ENCODE measurements around the gene ZNF354B. TPM values are rescaled to one million over a fixed set of nuclear protein-coding genes. Genes with fewer than 3 reads are reported as not detected.

Gene ZNF354B
- total RNA-seq, 1 experiment from 2014 or later = 26.2 TPM

DNA sequence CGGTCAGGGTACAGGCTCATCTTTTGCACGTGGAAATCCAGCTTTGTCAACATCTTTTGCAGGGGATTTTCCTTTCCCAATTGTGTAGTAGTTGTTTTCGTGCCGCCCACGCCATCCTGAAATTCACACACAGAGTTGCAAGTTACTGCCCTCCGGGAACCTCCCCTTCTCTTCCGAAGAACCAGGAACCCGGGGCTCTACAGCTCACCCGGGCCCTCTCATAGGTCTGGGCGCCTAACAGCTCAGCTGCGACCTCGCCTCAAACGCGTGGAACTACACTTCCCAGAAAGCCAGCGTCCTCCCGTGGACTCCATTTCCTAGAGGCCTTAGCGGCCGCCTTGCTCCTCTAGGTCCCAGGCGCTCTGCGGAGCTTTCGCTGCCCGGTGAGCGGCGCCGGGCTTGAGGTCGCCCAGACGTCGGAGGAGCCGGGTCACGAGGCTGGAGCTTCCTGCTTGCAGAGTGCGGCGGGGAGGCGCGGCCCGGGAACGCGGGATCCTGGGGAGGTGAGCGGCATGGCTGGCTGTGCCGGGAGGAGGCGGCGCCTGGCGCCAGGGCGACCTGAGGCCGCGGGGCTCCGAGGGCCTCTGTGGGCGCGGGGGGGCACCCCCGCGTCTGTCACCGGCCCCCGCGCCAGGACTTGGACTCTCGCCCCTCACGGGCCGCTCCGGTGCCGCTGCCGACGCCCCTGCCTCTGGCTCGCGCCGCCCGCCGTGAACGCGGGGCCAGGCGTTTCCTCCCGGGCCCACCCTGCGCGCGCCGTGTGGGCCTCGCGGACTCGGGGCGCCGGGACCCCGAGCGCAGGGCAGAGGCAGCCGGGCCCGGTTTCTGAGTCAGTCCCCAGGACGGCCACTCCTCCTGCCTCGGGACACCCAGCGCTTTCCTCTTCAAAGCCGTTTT, at the start of gene ZNF354B (continued):
- TF ChIP-seq, protein P1, sequence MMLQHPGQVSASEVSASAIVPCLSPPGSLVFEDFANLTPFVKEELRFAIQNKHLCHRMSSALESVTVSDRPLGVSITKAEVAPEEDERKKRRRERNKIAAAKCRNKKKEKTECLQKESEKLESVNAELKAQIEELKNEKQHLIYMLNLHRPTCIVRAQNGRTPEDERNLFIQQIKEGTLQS (CRISPR knock-in tag; conservative IDR thresholded peaks at IDR 0.05) = no peak
- TF ChIP-seq ETV6 (CRISPR knock-in tag; IDR thresholded peaks at IDR 0.05) (peak; percentile 72; the same call in 1 of the 2 replicates), NR1H2 (CRISPR knock-in tag; IDR thresholded peaks at IDR 0.05) (no peak), FOXP1 (CRISPR knock-in tag; IDR thresholded peaks at IDR 0.05; ENCODE audit: borderline replicate concordance) (peak; percentile 92; the same call in 1 of the 2 replicates)

DNA sequence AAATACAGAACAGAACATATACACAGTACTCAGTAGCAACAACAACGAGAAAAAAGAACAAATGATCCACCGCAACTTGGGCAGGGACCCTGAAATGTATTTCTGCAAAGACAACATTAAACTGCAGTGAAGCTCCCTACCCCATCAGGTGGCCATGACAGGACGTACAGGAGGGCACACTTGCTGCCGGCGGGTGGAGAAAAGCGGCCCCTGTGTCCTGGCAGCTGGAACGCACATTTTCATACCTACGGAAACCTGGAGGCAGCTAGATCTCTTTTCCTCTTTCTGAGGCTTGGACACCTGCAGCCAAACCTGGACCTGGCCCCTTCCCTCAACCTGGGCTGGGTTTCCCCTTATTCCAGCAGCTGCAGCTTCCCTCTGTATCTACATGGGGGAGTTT, 42.2 kb upstream of the ZNF354B start:
- POLR2A ChIA-PET = no interaction called here
- Mint-ChIP-seq H3K27me3 (ENCODE audit: low read depth) (no peaks in the 10 kb centered on the region), H3K27ac (no peak overlapping the region; the same call in 1 of the 2 replicates), H3K4me1 (peaks cover 12% of the 10 kb centered on the region; the same call in 1 of the 2 replicates), H3K9me3 (no peaks in the 10 kb centered on the region), H3K36me3 (peaks cover 39% of the 10 kb centered on the region), H3K4me3 (no peak overlapping the region)
- no peak for DNase-seq (ENCODE audit: low spot score)
- CTCF ChIA-PET = interaction anchor here (0.9 to 1.3 kb wide), 2 partner anchors 9 to 15 kb away, joined by 4 to 5 read pairs; no protein-coding TSS in a partner anchor
- TF ChIP-seq TEAD4 (CRISPR knock-in tag; IDR thresholded peaks at IDR 0.05) (no peak), JUN (CRISPR knock-in tag; IDR thresholded peaks at IDR 0.05) (no peak), NFE2L1 (CRISPR knock-in tag; IDR thresholded peaks at IDR 0.05) (no peak), ZMAT4 (CRISPR knock-in tag; IDR thresholded peaks at IDR 0.05) (no peak), CBFB (CRISPR knock-in tag; IDR thresholded peaks at IDR 0.05; ENCODE audit: low read depth) (no peak), ZNF263 (CRISPR knock-in tag; IDR thresholded peaks at IDR 0.05; ENCODE audit: low read depth) (no peak), EMX1 (CRISPR knock-in tag; IDR thresholded peaks at IDR 0.05) (no peak), GRHL2 (CRISPR knock-in tag; IDR thresholded peaks at IDR 0.05; ENCODE audit: insufficient replicate concordance, severe bottlenecking) (no peak)
- TF ChIP-seq, protein P2, sequence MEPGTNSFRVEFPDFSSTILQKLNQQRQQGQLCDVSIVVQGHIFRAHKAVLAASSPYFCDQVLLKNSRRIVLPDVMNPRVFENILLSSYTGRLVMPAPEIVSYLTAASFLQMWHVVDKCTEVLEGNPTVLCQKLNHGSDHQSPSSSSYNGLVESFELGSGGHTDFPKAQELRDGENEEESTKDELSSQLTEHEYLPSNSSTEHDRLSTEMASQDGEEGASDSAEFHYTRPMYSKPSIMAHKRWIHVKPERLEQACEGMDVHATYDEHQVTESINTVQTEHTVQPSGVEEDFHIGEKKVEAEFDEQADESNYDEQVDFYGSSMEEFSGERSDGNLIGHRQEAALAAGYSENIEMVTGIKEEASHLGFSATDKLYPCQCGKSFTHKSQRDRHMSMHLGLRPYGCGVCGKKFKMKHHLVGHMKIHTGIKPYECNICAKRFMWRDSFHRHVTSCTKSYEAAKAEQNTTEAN (CRISPR knock-in tag; IDR thresholded peaks at IDR 0.05) = no peak
- TF ChIP-seq, protein P3, sequence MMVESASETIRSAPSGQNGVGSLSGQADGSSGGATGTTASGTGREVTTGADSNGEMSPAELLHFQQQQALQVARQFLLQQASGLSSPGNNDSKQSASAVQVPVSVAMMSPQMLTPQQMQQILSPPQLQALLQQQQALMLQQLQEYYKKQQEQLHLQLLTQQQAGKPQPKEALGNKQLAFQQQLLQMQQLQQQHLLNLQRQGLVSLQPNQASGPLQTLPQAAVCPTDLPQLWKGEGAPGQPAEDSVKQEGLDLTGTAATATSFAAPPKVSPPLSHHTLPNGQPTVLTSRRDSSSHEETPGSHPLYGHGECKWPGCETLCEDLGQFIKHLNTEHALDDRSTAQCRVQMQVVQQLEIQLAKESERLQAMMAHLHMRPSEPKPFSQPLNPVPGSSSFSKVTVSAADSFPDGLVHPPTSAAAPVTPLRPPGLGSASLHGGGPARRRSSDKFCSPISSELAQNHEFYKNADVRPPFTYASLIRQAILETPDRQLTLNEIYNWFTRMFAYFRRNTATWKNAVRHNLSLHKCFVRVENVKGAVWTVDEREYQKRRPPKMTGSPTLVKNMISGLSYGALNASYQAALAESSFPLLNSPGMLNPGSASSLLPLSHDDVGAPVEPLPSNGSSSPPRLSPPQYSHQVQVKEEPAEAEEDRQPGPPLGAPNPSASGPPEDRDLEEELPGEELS (CRISPR knock-in tag; IDR thresholded peaks at IDR 0.05) = no peak
- ATAC-seq = no peak

DNA sequence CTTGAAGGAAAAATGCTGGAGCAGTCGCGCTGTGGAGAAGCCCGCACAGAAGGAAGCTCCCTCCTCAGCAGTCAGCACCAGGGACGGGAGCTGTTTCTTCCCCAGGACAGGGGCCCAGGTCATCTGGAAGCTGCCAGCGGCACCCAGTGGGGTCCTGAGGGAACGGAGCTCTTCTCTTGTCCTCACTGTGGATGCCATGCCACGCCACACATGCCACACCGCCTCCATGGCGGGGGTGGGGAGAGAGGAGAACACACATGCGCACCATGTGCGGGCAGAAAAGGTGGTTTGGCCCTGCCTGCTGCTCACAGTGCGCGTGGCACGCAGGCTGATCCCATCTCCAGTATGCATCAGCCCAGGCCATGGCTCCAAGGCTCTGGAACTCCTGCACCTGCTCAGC, 41.7 kb upstream of the ZNF354B start:
- no peak overlapping the region for H3K4me3 Mint-ChIP-seq
- H3K27ac Mint-ChIP-seq = no peak overlapping the region
- peaks cover 12% of the 10 kb centered on the region for H3K4me1 Mint-ChIP-seq
- no peaks in the 10 kb centered on the region for H3K9me3 Mint-ChIP-seq
- POLR2A ChIA-PET = no interaction called here
- ATAC-seq = peak; percentile 38; the same call in 1 of the 2 replicates
- peaks cover 39% of the 10 kb centered on the region for H3K36me3 Mint-ChIP-seq
- H3K27me3 Mint-ChIP-seq (ENCODE audit: low read depth) = no peaks in the 10 kb centered on the region
- CTCF ChIA-PET = interaction anchor here (0.6 to 1.3 kb wide), 3 partner anchors 10 to 265 kb away, joined by 3 to 5 read pairs (median 4); no protein-coding TSS in a partner anchor
- no peak for DNase-seq (ENCODE audit: low spot score)
- TF ChIP-seq CREB1 (CRISPR knock-in tag; IDR thresholded peaks at IDR 0.05) = no peak
- TF ChIP-seq SOX15 (CRISPR knock-in tag; IDR thresholded peaks at IDR 0.05) = no peak
- TF ChIP-seq MXD4 (CRISPR knock-in tag; IDR thresholded peaks at IDR 0.05; ENCODE audit: borderline replicate concordance) = no peak
- TF ChIP-seq ZNF121 (CRISPR knock-in tag; IDR thresholded peaks at IDR 0.05) = no peak
- TF ChIP-seq, protein P4, sequence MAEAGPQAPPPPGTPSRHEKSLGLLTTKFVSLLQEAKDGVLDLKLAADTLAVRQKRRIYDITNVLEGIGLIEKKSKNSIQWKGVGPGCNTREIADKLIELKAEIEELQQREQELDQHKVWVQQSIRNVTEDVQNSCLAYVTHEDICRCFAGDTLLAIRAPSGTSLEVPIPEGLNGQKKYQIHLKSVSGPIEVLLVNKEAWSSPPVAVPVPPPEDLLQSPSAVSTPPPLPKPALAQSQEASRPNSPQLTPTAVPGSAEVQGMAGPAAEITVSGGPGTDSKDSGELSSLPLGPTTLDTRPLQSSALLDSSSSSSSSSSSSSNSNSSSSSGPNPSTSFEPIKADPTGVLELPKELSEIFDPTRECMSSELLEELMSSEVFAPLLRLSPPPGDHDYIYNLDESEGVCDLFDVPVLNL (CRISPR knock-in tag; IDR thresholded peaks at IDR 0.05; ENCODE audit: borderline replicate concordance, low read depth) = no peak
- TF ChIP-seq, protein P2 (CRISPR knock-in tag; IDR thresholded peaks at IDR 0.05) = no peak
- TF ChIP-seq ZMAT4 (CRISPR knock-in tag; IDR thresholded peaks at IDR 0.05) = no peak
- TF ChIP-seq RELA (CRISPR knock-in tag; IDR thresholded peaks at IDR 0.05; ENCODE audit: borderline replicate concordance) = no peak
- TF ChIP-seq ZNF263 (CRISPR knock-in tag; IDR thresholded peaks at IDR 0.05; ENCODE audit: low read depth) = no peak
- no peak for TF ChIP-seq ZNF416 (CRISPR knock-in tag; IDR thresholded peaks at IDR 0.05)
- TF ChIP-seq, protein P5, sequence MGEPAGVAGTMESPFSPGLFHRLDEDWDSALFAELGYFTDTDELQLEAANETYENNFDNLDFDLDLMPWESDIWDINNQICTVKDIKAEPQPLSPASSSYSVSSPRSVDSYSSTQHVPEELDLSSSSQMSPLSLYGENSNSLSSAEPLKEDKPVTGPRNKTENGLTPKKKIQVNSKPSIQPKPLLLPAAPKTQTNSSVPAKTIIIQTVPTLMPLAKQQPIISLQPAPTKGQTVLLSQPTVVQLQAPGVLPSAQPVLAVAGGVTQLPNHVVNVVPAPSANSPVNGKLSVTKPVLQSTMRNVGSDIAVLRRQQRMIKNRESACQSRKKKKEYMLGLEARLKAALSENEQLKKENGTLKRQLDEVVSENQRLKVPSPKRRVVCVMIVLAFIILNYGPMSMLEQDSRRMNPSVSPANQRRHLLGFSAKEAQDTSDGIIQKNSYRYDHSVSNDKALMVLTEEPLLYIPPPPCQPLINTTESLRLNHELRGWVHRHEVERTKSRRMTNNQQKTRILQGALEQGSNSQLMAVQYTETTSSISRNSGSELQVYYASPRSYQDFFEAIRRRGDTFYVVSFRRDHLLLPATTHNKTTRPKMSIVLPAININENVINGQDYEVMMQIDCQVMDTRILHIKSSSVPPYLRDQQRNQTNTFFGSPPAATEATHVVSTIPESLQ (CRISPR knock-in tag; IDR thresholded peaks at IDR 0.05) = no peak
